SKM-1 treated with dmso at 0.1 percent for 144 hours (cell line): ENCODE results near the gene FARP2.
"Not testable (repeated sequence)": the region's sequence is repeated elsewhere in the genome, so short reads cannot be mapped to it uniquely, and the experiment has no call there.

Experiments
- DNase-seq: peaks from one replicate; lab custom pipeline; 2025; ENCODE audit not compliant: unreplicated experiment; lab: John Stamatoyannopoulos, UW

FARP2 gene

GRCh38 chr2:241500016-241500415 is 143.9 kb downstream of the FARP2 start:
- no peak for DNase-seq

GRCh38 chr2:241500431-241500975 is 144.4 kb downstream of the FARP2 start:
- DNase-seq = no peak

GRCh38 chr2:241501099-241501541 is 145.0 kb downstream of the FARP2 start:
- no peak for DNase-seq

GRCh38 chr2:241501551-241501950 is 145.5 kb downstream of the FARP2 start:
- no peak for DNase-seq

GRCh38 chr2:241502281-241502680 is 146.2 kb downstream of the FARP2 start:
- DNase-seq = no peak

GRCh38 chr2:241503776-241504392 is 147.8 kb downstream of the FARP2 start:
- DNase-seq = no peak

- DNase-seq = no peak
Measured at GRCh38 chr2:241505086-241505780, 149.1 kb downstream of the FARP2 start.

GRCh38 chr2:241505781-241506201 is 149.7 kb downstream of the FARP2 start:
- DNase-seq = no peak

GRCh38 chr2:241506317-241506716 is 150.2 kb downstream of the FARP2 start:
- not testable (repeated sequence) for DNase-seq

GRCh38 chr2:241506793-241507429 is 150.8 kb downstream of the FARP2 start:
- DNase-seq = no peak

GRCh38 chr2:241507430-241508239 is 151.6 kb downstream of the FARP2 start:
- peak; percentile 19 for DNase-seq

- peak; percentile 94 for DNase-seq
Measured at GRCh38 chr2:241508240-241509154, 152.4 kb downstream of the FARP2 start, which contains the start of gene STK25. STK25 (minus strand) TSS chr2:241508584; CDS start chr2:241508035, 549 bp downstream.

GRCh38 chr2:241509155-241509784 is 153.2 kb downstream of the FARP2 start:
- no peak for DNase-seq

- DNase-seq = no peak
Measured at GRCh38 chr2:241511091-241511741, 155.1 kb downstream of the FARP2 start.

GRCh38 chr2:241514553-241514952 is 158.5 kb downstream of the FARP2 start:
- DNase-seq = no peak

GRCh38 chr2:241514986-241515737 is 159.1 kb downstream of the FARP2 start:
- no peak for DNase-seq

GRCh38 chr2:241516520-241516965 is 160.5 kb downstream of the FARP2 start:
- DNase-seq = no peak

GRCh38 chr2:241517297-241517696 is 161.2 kb downstream of the FARP2 start:
- no peak for DNase-seq
